WI38 (cell line): ENCODE data around the gene ZFP57.

Source experiments
- H3K4me3 ChIP-seq: 2 replicates; pipeline ENCODE4 v1.5.1; 2011; ENCODE audit warnings: low read depth, mild to moderate bottlenecking, control low read depth, low read length
- CTCF ChIP-seq: IDR thresholded peaks from 2 replicates; pipeline ENCODE4 v1.5.1; 2012; ENCODE audit warnings: low read depth, mild to moderate bottlenecking, control low read depth, low read length

Gene ZFP57

GRCh38 chr6:29652198-29652584 lies 28.8 kb downstream of the ZFP57 start:
- no peak overlapping the region for H3K4me3 ChIP-seq
- no peak for TF ChIP-seq CTCF

- no peak overlapping the region for H3K4me3 ChIP-seq
- TF ChIP-seq CTCF, result no peak
Observed at GRCh38 chr6:29651413-29652197, 29.3 kb downstream of the ZFP57 start.

DNA sequence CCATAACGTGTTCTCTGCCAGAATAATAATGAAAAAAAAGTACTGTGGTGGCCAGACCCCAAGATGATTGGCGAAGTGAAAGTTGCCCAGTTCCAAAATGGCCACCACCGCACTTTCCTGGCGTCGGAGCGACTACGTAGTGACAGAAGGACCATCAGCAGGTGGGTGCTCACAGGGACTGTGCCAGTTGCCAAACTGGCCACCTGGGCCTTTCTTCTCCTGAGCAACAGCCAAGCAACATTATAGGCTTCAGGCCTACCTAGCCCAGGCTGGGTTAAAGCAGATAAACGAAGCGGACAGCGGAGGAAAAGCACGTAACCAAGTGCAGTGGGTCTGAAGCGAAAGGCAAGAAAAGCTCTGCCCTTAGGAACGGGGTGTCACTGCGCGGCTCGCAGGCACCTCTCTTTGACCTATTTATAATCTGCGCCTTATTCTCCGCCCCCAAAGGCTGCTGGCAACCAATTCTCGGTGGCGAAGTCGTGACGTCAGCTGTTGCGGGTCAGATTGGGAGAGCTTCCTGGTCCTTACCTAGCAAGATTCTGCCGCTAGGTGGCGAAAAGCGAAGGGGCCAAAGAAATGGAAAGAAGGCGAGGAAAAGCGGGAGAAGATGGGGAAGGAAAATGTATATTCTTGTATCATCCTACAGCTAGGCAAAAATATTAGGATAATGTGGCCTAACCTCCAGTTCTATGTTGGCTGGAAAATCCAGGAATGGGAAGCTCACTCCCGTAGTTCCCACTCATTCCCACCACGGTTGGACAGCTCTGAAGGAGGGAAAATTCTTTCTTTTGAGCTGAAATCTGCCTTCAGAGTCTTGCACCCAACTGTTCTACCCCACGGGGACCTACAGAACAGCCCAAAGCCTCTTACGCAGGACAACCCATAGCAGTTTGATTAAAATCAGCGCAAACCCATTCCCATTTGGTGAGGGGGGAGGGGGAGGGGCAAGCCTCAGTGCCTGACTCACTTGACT lies 31.0 kb downstream of the ZFP57 start:
- peak; percentile 84 for TF ChIP-seq CTCF
- H3K4me3 ChIP-seq, result peak overlapping the region; percentile 55

- peak; percentile 50; the same call in 1 of the 2 replicates for TF ChIP-seq CTCF
- no peak overlapping the region for H3K4me3 ChIP-seq
Observed at GRCh38 chr6:29647927-29648642, 32.9 kb downstream of the ZFP57 start.

DNA sequence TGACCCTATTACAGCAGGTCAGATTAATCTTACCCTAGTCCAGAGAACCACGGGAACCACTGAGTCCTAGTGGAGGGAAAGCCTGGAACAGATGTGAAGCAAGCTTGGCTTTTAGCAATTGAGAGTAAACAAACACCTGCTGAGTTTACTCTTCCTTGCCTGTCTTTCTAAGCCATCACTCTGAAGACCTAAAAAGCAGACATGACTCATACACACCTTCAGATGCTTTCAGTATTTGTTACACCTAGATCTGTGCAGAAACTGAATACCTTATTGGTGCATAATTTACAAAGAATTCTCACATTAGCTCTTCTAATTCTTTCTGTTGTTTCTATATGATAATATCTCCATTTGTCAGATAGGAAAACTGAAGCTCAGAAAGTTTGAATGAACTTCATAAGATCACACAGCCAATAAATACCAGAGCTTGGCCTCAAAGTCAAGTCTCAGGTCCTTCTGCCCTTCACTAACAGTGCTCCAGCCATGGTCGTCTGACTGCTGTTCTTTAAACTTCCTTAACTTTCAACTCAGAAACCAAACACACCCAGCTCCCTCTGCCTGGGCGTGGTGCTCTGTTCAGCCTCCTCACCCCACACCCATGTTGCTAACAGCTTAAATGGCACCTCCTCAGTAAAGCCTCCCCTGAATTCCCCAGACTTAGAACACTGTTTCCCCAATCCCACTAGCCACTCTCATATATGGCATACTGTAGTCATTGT lies 39.4 kb downstream of the ZFP57 start:
- no peak for TF ChIP-seq CTCF

GRCh38 chr6:29637247-29637646 lies 43.7 kb downstream of the ZFP57 start:
- H3K4me3 ChIP-seq, result no peak overlapping the region
- TF ChIP-seq CTCF, result no peak

More for the DNA sequence above, 39.4 kb downstream of the ZFP57 start:
- no peak overlapping the region for H3K4me3 ChIP-seq
